ENCODE data around the gene POU2AF3. TPM values are rescaled to one million over a fixed set of nuclear protein-coding genes. Genes with fewer than 3 reads are reported as not detected.
A peak's percentile ranks its signal among the peaks of the same experiment; 100 is the strongest.

Gene POU2AF3
- total RNA-seq, 2 experiments from 2014 or later = not detected

- DNase-seq = no peak
- H3K4me1 Mint-ChIP-seq (ENCODE audit: low read depth) = no peaks in the 10 kb centered on the region
- CTCF ChIA-PET = interaction anchor here (3.3 kb wide), 1 partner anchor 127 kb away, joined by 7 read pairs; no protein-coding TSS in a partner anchor
- ATAC-seq = no peak
- no peaks in the 10 kb centered on the region for H3K36me3 Mint-ChIP-seq (ENCODE audit: low read depth)
- peaks cover 54% of the 10 kb centered on the region for H3K27me3 Mint-ChIP-seq (ENCODE audit: low read depth)
- POLR2A ChIA-PET = no interaction called here
- no peak overlapping the region for H3K4me3 Mint-ChIP-seq
- no peak overlapping the region for H3K27ac Mint-ChIP-seq
- H3K9me3 Mint-ChIP-seq (ENCODE audit: insufficient read depth) = no peaks in the 10 kb centered on the region
Observed at GRCh38 chr11:111301842-111302118, 3.4 kb downstream of the POU2AF3 start.

- Mint-ChIP-seq H3K36me3 (ENCODE audit: low read depth) (no peaks in the 10 kb centered on the region), H3K4me1 (ENCODE audit: low read depth) (no peaks in the 10 kb centered on the region), H3K9me3 (ENCODE audit: insufficient read depth) (no peaks in the 10 kb centered on the region), H3K4me3 (no peak overlapping the region), H3K27me3 (ENCODE audit: low read depth) (peaks cover 55% of the 10 kb centered on the region), H3K27ac (no peak overlapping the region)
- ATAC-seq = no peak
- DNase-seq = no peak
- ChIA-PET CTCF (interaction anchor here (3.3 kb wide), 1 partner anchor 127 kb away, joined by 7 read pairs; no protein-coding TSS in a partner anchor), POLR2A (no interaction called here)
Observed at GRCh38 chr11:111302298-111302697, 4.0 kb downstream of the POU2AF3 start.

- H3K9me3 Mint-ChIP-seq (ENCODE audit: insufficient read depth) = no peaks in the 10 kb centered on the region
- H3K4me1 Mint-ChIP-seq (ENCODE audit: low read depth) = no peaks in the 10 kb centered on the region
- peaks cover 55% of the 10 kb centered on the region for H3K27me3 Mint-ChIP-seq (ENCODE audit: low read depth)
- ATAC-seq (no peak), DNase-seq (no peak)
- POLR2A ChIA-PET = no interaction called here
- no peak overlapping the region for H3K4me3 Mint-ChIP-seq
- H3K27ac Mint-ChIP-seq = no peak overlapping the region
- H3K36me3 Mint-ChIP-seq (ENCODE audit: low read depth) = no peaks in the 10 kb centered on the region
- CTCF ChIA-PET = interaction anchor here (0.6 to 3.3 kb wide), 2 partner anchors 125 to 1360 kb away, joined by 3 to 7 read pairs; no protein-coding TSS in a partner anchor
Observed at GRCh38 chr11:111303461-111303860, 5.1 kb downstream of the POU2AF3 start.

DNA sequence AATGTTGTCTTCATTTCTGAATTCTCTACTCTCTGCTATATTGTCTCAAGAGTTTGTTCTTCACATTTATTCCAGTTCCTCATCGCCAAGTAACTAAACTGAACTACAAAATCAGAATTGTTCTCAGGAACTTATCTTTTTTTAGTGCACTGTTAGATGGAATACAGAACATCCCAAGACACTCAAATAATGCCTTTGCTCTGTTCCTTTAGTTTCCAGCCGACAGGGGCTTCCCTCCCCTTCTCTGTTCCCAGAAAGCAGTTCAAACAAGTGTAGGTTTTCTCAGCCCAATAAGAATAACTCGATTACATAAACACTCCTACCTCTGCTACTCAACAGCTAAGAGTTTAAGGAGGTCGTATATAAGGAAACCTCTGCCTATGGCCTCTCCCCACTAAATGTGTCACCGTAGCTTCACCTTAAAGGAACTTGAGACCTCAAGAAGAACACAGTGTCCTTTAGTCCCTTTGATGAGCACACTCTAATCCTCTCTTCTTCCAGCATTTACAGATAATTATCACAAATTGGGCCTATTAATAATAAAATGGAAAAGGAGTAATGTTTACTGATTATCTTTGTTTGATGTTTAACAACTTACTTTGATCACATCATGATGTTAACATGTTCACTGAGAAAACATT is 6.9 kb downstream of the POU2AF3 start:
- H3K27me3 Mint-ChIP-seq (ENCODE audit: low read depth) = peaks cover 46% of the 10 kb centered on the region
- no peaks in the 10 kb centered on the region for H3K4me1 Mint-ChIP-seq (ENCODE audit: low read depth)
- POLR2A ChIA-PET = no interaction called here
- H3K27ac Mint-ChIP-seq = no peak overlapping the region
- no peak overlapping the region for H3K4me3 Mint-ChIP-seq
- DNase-seq = no peak
- no peak for ATAC-seq
- no peaks in the 10 kb centered on the region for H3K36me3 Mint-ChIP-seq (ENCODE audit: low read depth)
- CTCF ChIA-PET = interaction anchor here (1.3 kb wide), 1 partner anchor 118 kb away, joined by 3 read pairs; no protein-coding TSS in a partner anchor
- H3K9me3 Mint-ChIP-seq (ENCODE audit: insufficient read depth) = no peaks in the 10 kb centered on the region

DNA sequence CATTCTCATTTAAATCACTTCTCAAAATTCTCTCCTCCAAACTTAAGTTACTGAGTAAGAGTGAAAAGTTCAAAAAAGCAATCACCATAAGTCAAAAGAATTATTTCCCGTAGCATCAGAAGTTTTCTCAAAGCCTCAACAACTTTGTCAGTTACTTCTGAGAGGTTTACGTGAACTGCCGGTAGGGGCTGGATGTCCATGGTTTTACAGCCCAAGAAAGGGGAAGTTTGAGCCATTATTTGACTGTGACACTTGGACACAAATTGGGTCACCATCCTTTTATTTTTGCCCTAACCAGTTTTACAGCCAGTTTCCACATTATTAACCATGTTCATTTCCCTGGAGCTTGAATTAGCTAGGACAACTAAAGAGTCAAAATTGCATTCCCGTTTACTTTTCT is 7.5 kb downstream of the POU2AF3 start:
- peaks cover 40% of the 10 kb centered on the region for H3K27me3 Mint-ChIP-seq (ENCODE audit: low read depth)
- no peak for DNase-seq
- no peaks in the 10 kb centered on the region for H3K9me3 Mint-ChIP-seq (ENCODE audit: insufficient read depth)
- CTCF ChIA-PET = no interaction called here
- POLR2A ChIA-PET = no interaction called here
- H3K36me3 Mint-ChIP-seq (ENCODE audit: low read depth) = no peaks in the 10 kb centered on the region
- no peak overlapping the region for H3K27ac Mint-ChIP-seq
- H3K4me3 Mint-ChIP-seq = no peak overlapping the region
- no peaks in the 10 kb centered on the region for H3K4me1 Mint-ChIP-seq (ENCODE audit: low read depth)
- no peak for ATAC-seq

DNA sequence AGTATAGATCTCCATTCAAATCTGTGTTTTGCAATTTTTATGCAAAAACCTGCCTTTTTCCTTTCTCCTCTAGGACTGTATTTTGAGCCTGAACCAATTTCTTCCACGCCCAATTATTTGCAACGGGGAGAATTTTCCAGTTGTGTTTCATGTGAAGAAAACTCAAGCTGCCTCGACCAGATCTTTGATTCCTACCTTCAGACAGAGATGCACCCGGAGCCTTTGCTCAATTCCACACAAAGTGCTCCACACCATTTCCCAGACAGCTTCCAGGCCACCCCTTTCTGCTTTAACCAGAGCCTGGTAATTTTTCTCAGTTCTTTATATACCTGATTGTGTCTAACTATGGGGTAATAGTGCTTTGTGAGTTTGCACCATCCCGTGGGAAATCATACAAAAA is 8.0 kb downstream of the POU2AF3 start:
- DNase-seq (no peak), ATAC-seq (no peak)
- no peaks in the 10 kb centered on the region for H3K36me3 Mint-ChIP-seq (ENCODE audit: low read depth)
- no peak overlapping the region for H3K4me3 Mint-ChIP-seq
- no peaks in the 10 kb centered on the region for H3K9me3 Mint-ChIP-seq (ENCODE audit: insufficient read depth)
- ChIA-PET CTCF (no interaction called here), POLR2A (no interaction called here)
- H3K4me1 Mint-ChIP-seq (ENCODE audit: low read depth) = no peaks in the 10 kb centered on the region
- H3K27me3 Mint-ChIP-seq (ENCODE audit: low read depth) = peaks cover 37% of the 10 kb centered on the region
- no peak overlapping the region for H3K27ac Mint-ChIP-seq

GRCh38 chr11:111307472-111308108 is 9.2 kb downstream of the POU2AF3 start:
- no peak overlapping the region for H3K4me3 Mint-ChIP-seq
- H3K4me1 Mint-ChIP-seq (ENCODE audit: low read depth) = no peaks in the 10 kb centered on the region
- DNase-seq (no peak), ATAC-seq (no peak)
- no peaks in the 10 kb centered on the region for H3K9me3 Mint-ChIP-seq (ENCODE audit: insufficient read depth)
- no peaks in the 10 kb centered on the region for H3K36me3 Mint-ChIP-seq (ENCODE audit: low read depth)
- ChIA-PET CTCF (no interaction called here), POLR2A (no interaction called here)
- H3K27ac Mint-ChIP-seq = no peak overlapping the region
- H3K27me3 Mint-ChIP-seq (ENCODE audit: low read depth) = peaks cover 26% of the 10 kb centered on the region

GRCh38 chr11:111308140-111308539 is 9.8 kb downstream of the POU2AF3 start:
- H3K27ac Mint-ChIP-seq = no peak overlapping the region
- peaks cover 23% of the 10 kb centered on the region for H3K27me3 Mint-ChIP-seq (ENCODE audit: low read depth)
- H3K9me3 Mint-ChIP-seq (ENCODE audit: insufficient read depth) = no peaks in the 10 kb centered on the region
- DNase-seq (peak; percentile 6), ATAC-seq (no peak)
- ChIA-PET CTCF (no interaction called here), POLR2A (no interaction called here)
- H3K36me3 Mint-ChIP-seq (ENCODE audit: low read depth) = no peaks in the 10 kb centered on the region
- H3K4me3 Mint-ChIP-seq = no peak overlapping the region
- H3K4me1 Mint-ChIP-seq (ENCODE audit: low read depth) = no peaks in the 10 kb centered on the region

DNA sequence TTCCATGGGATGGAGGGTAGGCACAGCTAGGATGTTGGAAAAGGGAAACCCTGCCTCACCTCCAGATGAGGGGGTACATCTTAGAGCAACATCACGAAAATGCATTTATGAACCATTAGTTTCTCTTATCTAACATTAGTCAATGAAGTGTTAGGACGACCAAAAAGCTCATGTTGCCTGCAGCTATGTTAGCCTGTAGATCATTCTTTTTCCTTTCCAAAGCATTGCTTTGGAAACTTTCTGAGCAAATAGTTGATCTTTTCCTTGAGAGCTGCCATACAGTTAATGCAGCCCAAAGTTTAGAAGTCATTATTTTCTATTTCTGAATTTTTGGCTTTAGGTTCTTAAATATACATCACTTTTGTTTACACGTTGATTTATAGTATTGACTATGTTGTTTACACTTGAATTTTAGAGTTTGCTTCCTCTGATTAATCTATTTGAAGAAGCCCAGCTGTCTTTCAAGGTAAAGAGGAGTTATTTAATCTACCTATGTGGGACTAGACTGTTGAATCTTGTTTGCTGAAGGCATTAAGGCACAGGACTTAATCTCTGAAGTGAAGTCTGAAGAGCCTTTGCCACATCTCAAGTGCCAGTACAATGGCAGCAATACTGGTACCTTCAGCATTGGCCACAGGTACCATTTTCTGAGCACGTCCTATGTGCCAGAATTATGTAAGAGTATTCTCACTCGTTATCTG is 11.0 kb downstream of the POU2AF3 start:
- Mint-ChIP-seq H3K4me3 (no peak overlapping the region), H3K9me3 (ENCODE audit: insufficient read depth) (no peaks in the 10 kb centered on the region), H3K27me3 (ENCODE audit: low read depth) (peaks cover 23% of the 10 kb centered on the region), H3K36me3 (ENCODE audit: low read depth) (no peaks in the 10 kb centered on the region), H3K27ac (no peak overlapping the region), H3K4me1 (ENCODE audit: low read depth) (no peaks in the 10 kb centered on the region)
- ATAC-seq (no peak), DNase-seq (peak; percentile 9)
- CTCF ChIA-PET = interaction anchor here (0.8 kb wide), 1 partner anchor 119 kb away, joined by 3 read pairs; no protein-coding TSS in a partner anchor
- POLR2A ChIA-PET = no interaction called here

DNA sequence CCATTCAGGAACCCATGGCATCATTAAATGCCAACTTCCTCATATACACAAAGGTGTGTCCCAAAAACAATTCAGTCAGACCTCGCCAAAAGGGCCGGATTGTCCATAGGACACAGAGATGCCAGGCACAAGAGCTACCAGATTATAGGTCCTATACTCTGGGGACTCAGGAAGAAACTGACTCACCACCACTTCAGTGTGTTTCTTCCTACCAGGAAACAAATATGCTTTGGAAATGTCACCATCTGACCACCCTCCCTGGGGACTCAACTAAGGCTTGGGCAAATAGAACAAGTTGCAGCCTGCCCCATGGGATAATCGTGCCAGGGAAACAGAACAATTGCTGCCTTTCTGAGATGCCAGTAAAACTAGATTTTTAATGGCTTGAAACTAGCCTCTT is 11.7 kb downstream of the POU2AF3 start:
- H3K4me1 Mint-ChIP-seq (ENCODE audit: low read depth) = no peaks in the 10 kb centered on the region
- no peaks in the 10 kb centered on the region for H3K36me3 Mint-ChIP-seq (ENCODE audit: low read depth)
- DNase-seq (peak; percentile 7), ATAC-seq (no peak)
- ChIA-PET CTCF (interaction anchor here (1.7 kb wide), 1 partner anchor 119 kb away, joined by 7 read pairs; no protein-coding TSS in a partner anchor), POLR2A (no interaction called here)
- no peak overlapping the region for H3K27ac Mint-ChIP-seq
- H3K27me3 Mint-ChIP-seq (ENCODE audit: low read depth) = peaks cover 21% of the 10 kb centered on the region
- H3K9me3 Mint-ChIP-seq (ENCODE audit: insufficient read depth) = no peaks in the 10 kb centered on the region
- H3K4me3 Mint-ChIP-seq = no peak overlapping the region

GRCh38 chr11:111310723-111311122 is 12.4 kb downstream of the POU2AF3 start:
- Mint-ChIP-seq H3K9me3 (ENCODE audit: insufficient read depth) (no peaks in the 10 kb centered on the region), H3K4me3 (no peak overlapping the region), H3K36me3 (ENCODE audit: low read depth) (no peaks in the 10 kb centered on the region), H3K27me3 (ENCODE audit: low read depth) (peaks cover 24% of the 10 kb centered on the region), H3K4me1 (ENCODE audit: low read depth) (no peaks in the 10 kb centered on the region), H3K27ac (no peak overlapping the region)
- POLR2A ChIA-PET = no interaction called here
- ATAC-seq (no peak), DNase-seq (peak; percentile 8)
- CTCF ChIA-PET = interaction anchor here (1.7 kb wide), 1 partner anchor 119 kb away, joined by 7 read pairs; no protein-coding TSS in a partner anchor

DNA sequence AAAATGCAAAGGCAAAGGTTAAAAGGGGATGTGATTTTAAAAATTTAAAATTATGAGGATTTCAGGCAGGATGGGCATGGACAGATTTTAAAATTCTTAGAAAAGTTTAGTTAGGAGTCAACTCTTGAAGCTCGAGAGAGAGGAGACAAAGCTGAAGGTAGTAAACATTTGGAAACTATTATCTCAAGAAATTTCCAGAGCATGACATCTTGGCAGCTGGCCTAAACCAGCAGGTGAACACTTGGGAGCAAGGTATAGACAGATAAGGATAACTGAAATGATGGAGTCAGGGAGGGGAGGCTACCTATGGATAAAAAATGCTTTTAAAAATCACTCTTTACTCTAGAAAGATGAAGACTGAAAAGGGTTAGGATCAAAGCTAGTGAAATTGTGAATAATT is 13.7 kb downstream of the POU2AF3 start:
- no peak overlapping the region for H3K27ac Mint-ChIP-seq
- H3K27me3 Mint-ChIP-seq (ENCODE audit: low read depth) = peaks cover 25% of the 10 kb centered on the region
- POLR2A ChIA-PET = interaction anchor here (1.3 kb wide), 1 partner anchor 13 kb away, joined by 4 read pairs; the partner anchor contains the start of gene POU2AF3
- H3K9me3 Mint-ChIP-seq (ENCODE audit: insufficient read depth) = no peaks in the 10 kb centered on the region
- no peaks in the 10 kb centered on the region for H3K4me1 Mint-ChIP-seq (ENCODE audit: low read depth)
- no peak overlapping the region for H3K4me3 Mint-ChIP-seq
- no peaks in the 10 kb centered on the region for H3K36me3 Mint-ChIP-seq (ENCODE audit: low read depth)
- CTCF ChIA-PET = interaction anchor here (1.7 kb wide), 1 partner anchor 117 kb away, joined by 7 read pairs; no protein-coding TSS in a partner anchor
- ATAC-seq (no peak), DNase-seq (no peak)

All from activated CD8-positive, alpha-beta T cell treated with anti-CD3 and anti-CD28 coated beads, Interleukin-2, amount 10 ng/mL, durations not matched to agents 7 days and 5 days (primary cell).